Dedifferentiated amniotic fluid mesenchymal stem cell (primary cell): ENCODE measurements around the gene NCKAP5.
A peak's percentile ranks its signal among the peaks of the same experiment; 100 is the strongest.
"Not testable (repeated sequence)": the region's sequence is repeated elsewhere in the genome, so short reads cannot be mapped to it uniquely, and the experiment has no call there.

Experiments
- DNase-seq: peaks from one replicate; pipeline ENCODE4 v3.0.0-alpha.2; 2016; ENCODE audit errors: extremely low spot score

Gene NCKAP5

DNA sequence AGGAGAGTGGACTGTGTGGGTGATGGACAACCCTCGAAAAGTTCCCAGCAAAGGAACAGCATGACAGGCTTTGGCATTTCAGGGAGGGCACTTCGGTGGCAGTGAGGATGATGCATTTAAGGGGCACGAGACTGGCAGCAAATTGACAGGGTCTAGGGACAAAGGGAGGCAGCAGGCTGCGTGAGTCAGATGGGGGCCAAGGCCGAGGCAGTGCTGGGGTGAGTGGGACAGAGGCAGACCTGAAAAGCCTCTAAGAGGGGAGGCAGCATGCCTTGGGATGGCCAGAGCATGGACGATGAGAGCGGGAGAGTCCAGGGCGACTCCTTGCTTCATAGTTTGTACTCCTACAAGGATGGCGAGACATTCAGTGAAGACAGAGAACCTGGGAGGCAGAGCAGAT, 848.8 kb downstream of the NCKAP5 start:
- no peak for DNase-seq

DNA sequence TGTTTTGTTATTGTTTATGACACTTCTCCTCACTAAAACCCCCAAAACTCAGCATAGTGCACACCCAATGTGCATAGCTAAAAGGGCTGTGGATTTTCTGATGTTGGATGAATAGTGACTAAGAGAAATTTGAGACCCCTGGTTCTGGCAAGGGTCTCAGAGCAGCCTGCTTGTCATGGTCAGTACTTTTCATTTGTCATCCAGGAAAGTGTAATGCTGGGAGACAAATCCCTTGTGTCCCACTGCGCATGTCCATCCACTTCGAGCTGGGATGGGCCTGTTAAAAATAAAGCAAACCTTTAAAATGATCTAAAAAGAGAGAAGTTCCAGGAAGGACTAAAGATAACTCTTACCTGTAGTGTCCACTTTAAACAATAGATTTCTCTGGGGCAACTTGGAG, 851.3 kb downstream of the NCKAP5 start:
- DNase-seq, result no peak

DNA sequence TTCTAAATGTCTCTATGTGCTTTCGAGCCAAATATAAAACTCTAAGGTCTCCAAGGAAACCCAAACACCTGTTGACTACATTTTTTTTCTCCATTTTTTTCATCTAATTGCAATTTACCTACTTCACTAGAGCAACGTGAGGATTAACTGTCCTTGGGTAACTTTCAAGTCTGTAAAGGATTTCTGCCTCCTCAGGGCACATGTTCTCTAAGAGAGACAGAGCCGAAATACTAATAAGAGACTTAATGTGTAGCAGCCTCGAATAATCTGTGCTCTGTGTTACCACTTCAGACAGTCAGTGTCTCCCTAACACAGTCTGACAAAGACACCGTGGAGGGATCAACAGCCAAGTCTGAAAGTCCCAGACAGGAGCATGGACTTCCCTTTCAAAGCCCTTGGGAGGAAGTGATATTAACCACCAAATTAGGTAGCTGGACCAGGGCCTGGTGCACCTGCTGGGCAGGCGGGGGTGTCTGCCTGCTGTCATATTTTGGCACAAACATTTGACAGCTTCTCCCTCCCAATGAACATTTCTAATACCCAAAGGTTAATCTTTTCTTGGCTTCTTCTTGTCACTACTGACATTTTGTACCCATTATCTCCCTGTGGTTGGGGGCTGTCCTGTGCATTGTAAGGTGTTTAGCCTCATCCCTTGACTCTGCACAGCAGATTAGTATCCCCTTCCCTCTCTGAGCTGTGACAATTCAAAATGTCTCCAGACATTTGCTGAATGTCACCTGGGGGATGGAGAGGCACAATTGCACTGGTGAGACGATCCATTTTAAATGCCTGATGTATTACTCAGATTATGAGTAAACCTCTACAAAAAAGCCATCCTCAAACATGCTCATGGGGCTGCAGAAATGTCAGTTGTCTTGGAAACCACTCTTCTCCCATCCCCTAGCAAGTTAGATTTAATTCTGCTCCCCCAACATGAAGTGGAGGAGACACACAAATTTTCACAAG, 852.6 kb downstream of the NCKAP5 start:
- no peak for DNase-seq

DNA sequence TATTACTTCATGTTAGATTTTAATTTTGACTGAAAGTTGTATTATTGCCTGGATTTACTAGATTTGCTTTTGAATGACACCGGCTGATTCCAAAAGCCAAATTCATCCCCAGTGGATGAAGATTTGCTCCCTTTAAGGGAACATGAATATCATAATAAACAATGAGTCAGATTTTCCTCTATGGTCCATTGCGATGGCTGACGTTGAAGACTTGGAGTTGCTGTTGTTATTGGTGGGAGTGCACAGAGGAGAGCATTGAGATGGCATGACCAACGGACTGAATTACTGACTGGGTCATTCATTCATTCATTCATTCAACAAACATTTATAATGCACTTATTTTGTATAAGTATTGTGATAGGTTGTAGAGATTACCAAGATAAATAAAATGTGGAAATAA, 864.9 kb downstream of the NCKAP5 start:
- DNase-seq, result no peak

GRCh38 chr2:132701810-132702209, 866.5 kb downstream of the NCKAP5 start:
- no peak for DNase-seq

DNA sequence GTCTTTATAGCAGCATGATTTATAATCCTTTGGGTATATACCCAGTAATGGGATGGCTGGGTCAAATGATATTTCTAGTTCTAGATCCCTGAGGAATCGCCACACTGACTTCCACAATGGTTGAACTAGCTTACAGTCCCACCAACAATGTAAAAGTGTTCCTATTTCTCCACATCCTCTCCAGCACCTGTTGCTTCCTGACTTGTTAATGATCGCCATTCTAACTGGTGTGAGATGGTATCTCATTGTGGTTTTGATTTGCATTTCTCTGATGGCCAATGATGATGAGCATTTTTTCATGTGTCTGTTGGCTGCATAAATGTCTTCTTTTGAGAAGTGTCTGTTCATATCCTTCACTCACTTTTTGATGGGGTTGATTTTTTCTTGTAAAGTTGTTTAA, 868.5 kb downstream of the NCKAP5 start:
- DNase-seq, result not testable (repeated sequence)

DNA sequence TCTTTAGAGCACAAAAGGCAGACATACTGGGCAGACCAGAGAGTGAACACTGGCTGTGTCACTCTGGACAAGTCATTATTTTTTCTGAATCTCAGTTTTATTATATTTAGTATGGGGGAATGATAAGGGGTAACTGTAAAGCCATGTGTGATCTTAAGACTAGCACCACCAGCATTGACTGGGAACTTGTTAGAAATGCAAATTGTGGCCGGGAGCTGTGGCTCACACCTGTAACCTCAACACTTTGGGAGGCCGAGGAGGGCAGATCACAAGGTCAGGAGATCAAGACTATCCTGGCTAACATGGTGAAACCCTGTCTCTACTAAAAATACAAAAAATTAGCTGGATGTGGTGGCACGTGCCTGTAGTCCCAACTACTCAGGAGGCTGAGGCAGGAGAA, 869.9 kb downstream of the NCKAP5 start:
- not testable (repeated sequence) for DNase-seq

DNA sequence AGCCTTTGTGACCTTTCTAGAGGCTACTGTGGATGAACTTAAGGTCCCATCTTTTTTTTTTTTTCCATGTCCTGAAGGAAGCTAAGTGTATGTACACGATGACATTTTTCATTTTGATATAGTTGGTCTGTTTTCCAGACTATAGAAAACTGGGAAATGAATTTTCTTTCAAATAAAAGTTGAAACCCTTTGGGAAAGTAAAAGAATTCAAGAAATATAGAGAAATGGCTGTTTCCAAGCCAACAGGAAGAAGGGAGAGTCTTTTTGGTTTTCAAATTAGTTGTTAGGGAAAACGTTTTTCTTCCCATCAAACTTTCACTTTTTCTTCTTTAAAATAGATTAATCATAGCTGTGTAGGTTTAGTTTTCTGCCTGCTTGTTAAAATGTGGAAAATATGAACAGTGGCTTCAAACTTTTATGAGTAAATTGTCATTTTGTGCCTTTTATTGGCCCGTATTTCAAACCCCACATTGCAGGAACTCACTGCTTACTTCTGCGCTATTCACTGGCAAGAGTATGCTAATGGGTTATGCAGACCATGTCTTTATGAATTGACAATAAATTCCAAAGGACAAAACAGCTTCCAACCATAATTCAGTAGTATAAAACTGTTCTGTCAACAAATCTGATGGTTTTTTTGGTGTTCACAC, 870.6 kb downstream of the NCKAP5 start:
- no peak for DNase-seq

DNA sequence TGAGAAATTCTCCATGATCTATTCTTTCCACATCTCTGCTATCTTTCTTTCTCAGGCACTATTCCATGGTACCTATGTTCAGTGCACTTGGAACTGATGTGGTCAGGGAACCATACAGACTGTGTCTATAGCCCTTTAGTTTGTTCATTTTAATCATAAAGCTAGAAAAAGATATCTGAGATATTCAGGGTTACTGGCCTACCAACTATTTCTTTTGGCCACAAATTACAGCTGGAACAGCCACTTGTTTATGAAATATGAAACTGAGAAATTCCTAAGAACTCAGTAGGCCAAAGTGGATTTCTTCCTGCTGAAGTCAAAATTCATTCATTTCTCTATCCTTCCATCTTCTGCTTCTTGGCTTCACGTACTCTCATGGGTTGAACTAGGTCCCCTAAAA, 875.4 kb downstream of the NCKAP5 start:
- DNase-seq, result peak; percentile 34

GRCh38 chr2:132691556-132691955, 876.7 kb downstream of the NCKAP5 start:
- no peak for DNase-seq

DNA sequence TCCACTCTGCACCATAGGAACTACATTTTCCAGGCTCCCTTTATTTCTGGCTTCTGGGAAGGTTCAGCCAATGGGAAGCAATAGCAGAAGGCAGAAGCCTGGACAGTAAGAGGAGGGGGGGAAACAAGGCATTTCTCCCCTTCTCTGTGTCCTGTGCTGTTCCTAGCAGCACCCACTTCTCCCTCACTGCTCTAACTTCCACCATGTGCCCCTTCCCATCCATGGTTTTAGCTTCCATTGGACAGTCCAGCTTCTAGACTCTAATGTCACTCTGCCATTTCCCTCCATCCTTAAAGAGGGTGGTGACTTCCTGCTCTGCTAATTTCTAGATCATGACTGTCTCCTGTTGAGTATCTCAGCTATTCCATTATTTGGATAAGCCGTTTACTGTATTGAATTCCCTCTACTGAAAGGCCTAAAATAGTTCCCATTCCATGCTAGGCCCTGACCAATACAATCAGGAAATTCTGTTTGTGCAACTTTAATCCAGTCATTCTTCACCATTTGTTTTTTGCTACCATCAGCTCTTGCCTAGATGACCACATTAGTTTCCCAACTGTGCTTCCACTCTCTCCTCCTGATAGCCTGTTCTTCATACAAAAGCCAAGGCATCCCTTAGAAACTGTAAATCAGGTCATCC, 877.5 kb downstream of the NCKAP5 start:
- DNase-seq, result no peak

DNA sequence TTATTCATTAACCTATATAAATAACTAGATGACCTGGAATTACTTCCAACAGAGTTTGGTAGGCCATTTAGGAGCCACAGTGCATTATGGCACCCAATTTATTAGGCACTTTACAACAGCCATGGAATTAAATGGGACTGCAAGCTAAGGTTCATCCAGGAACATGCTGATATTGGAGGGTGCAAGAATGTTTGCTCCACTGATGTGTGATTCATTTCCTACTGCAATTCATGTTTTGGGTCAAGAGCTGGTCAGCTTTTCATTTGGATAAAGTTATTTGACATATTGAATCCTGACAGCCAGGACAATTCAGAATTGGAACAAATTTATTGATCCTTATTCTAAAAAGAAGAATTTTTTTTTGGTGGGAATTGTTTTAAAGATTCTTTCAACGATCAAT, 886.5 kb downstream of the NCKAP5 start:
- no peak for DNase-seq

GRCh38 chr2:132680544-132680943, 887.7 kb downstream of the NCKAP5 start:
- DNase-seq, result no peak

DNA sequence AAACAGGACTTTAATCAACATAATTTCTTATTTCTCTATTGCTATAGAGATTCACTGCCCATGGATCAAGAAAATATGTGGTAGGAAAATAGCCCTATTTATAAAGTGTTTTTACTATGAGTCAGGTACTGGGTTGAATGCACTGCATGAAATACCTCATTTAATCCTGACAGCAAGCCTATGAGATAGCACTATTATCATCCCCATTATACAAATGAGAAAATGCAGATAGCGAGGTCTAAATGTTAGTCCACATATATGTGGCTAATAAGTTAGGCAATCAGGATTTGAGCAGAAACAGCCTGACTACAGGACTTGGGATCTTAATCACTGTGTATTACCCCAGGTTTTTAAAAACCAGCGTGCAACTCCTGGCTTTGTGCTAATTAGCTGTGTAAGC, 889.8 kb downstream of the NCKAP5 start:
- DNase-seq, result no peak

- no peak for DNase-seq
These were observed 890.6 kb downstream of the NCKAP5 start for GRCh38 chr2:132677661-132678060.

DNA sequence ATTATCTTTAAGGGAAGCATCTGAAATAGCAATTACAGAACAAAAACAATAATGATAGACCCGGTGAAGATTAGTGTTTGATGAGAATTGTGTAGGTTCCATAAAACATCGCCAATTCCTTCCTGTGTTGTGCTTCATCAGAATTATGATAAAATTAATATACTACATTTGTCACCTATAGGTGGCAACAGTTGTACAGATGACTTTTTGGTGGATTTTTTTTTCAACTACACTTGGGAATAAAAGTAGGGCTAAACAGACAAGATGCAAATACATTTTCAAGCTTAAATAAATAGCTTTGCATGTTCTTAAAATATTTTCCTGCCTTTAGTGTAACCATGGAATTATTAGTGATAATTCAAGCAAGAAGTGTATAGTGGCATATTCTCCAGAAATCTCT, 891.3 kb downstream of the NCKAP5 start:
- no peak for DNase-seq

DNA sequence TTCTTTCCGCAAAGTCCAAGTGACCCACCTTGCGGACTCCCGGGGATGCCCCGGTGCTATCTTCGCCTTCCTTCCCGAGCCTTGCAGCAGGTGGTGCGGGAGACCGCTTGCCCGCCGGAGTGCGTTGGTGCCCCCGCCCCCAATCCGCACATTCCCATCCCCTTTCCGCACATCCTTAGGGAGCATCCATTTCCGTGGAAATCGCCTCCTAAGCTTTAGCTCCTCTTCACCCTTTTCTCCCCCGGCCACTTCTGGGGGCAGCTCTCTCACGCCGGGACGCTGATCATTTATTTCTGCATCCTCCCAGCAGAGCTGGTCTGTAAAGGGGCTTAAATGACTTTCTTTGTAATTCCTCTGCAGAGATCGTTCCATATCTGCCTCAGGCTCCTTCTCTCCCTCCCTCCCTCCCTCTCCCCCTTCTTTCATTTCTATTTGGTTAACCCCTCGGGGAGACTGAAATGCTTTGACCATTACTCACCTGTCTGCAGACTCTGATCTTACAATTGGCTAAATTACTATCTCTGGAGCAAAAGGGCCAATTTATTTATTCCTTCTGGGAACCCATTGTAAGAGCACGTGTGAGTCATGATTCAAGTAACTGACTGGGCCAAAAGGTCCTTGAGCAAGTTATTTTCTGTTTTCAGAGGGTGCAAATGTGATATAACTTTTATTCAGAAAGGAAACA, 897.0 kb downstream of the NCKAP5 start:
- no peak for DNase-seq

GRCh38 chr2:132670496-132671150, 897.6 kb downstream of the NCKAP5 start:
- DNase-seq, result no peak

DNA sequence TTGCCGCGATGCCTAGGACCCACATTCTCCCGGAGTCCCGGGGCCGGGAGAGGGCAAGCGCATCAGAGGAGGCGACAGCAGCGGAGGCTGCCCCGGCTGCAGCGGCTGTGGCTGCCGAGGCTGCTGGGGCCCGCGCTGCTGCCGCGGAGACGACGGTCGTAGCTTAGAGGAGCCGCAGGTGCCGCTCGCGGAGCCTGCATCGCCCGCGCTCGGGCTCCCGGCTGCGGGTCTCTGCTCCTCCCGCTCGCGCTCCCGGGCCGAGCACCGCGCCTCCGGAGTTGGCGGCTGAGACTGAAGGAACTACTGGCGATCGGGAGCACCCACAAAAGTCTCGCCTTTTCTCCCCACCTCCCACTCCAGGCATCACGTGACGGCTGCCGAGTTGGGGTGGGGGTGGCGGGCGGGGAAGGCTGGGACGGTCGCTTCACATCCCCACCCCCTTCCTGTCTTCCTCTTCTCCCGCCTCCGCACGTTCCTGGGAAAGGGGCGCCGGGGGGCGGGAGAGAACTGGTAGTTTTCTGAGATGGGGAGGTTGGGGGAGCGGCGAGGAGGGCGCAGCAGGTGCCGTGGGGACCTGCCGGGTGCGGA, 898.3 kb downstream of the NCKAP5 start, which contains the start of gene LYPD1:
TSS of gene LYPD1 (minus strand) at position 298 of the 588 bp plus-strand sequence. CDS start at position 25, 273 bp downstream.
- no peak for DNase-seq

DNA sequence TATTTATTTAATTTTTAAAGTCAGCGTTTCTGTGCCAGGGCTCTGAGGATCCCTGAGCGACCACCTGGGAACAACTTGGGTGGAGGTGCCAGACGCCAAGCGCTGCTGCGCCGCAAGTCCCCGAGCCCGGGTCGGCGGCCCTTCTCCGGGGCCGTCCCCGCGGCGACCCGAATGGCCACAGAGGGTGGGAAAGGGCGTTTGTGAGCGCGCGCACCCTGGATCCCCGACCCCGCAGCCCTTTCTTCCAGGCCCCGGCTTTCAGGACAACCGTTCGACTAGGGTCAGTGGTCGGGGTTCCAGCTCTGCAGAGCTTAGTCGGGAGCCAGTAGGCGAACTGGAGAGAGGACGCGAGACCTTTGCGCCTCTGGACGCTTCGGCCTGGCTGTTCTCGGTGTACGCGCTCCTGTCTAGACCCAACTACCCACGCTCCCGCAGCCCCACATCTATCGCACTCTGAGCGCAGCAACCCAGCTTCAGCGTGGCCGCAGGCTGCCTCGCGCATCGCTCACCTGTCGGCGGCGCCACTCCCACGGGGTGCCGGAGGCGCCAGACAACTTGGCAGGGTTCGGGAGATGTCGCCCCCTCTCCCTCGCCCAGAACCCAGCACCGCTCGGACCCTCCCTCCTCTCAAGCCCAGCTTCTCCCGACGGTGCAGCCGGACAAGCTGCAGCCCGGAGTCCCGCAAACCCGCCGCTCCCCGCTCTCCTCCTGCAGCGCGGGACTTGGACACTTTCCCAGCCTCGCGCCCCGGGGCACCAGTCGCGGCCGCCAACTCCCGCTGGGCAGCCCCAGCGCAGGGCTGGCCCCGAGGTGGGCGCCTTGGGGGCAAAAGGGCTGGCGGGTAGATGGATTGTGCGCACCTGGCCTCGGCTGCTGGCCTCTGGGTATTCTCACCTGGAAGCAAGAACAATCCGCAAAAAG, 899.0 kb downstream of the NCKAP5 start:
- DNase-seq, result no peak
